Pancreas (tissue), 10 donors: ENCODE data around the gene DAD1. TPM values are rescaled to one million over a fixed set of nuclear protein-coding genes. Genes with fewer than 3 reads are reported as not detected.

ENCODE experiments used
- ATAC-seq, 4 donors: fragments of 200-7000 bp; cut with Tn5 transposase; one replicate each; pipeline versions ENCODE4 v1.8.0 to v1.9.1; 2020; ENCODE audit warnings: mild to moderate bottlenecking in 4 of 4, moderate library complexity in 4 of 4
- DNase-seq, 6 donors: peaks; one replicate each; pipeline ENCODE4 v3.0.0-alpha.2; 2020
- FAIRE-seq: peaks from 2 replicates; lab custom pipeline; 2012; peaks lifted over from hg19 to GRCh38; lab: Jason Lieb, UNC
- H3K27ac ChIP-seq, 4 donors: fragments of 200-600 bp; sonication (generic); 1 replicate in 3 of 4; 2 replicates in 1 of 4; pipeline versions ENCODE4 v1.5.0 to v1.8.0; 2020
- H3K27me3 ChIP-seq, 4 donors: fragments of 200-600 bp; one replicate each; pipeline ENCODE4 v1.8.0; 2021
- H3K36me3 ChIP-seq, 3 donors: fragments of 200-600 bp; sonication (generic) in 1 of 3; one replicate each; pipeline versions ENCODE4 v1.5.0 to v1.8.0; 2020 to 2021
- H3K4me1 ChIP-seq, 3 donors: fragments of 200-600 bp; one replicate each; pipeline ENCODE4 v1.8.0; 2021
- H3K4me3 ChIP-seq, 4 donors: fragments of 200-600 bp; sonication (generic) in 2 of 4; one replicate each; pipeline versions ENCODE4 v1.5.0 to v1.8.0; 2020 to 2021
- H3K9me3 ChIP-seq, 4 donors: fragments of 200-600 bp; one replicate each; pipeline ENCODE4 v1.8.0; 2021
- CTCF ChIP-seq, 4 donors: fragments of 200-600 bp; sonication (generic) in 3 of 4; IDR thresholded peaks; one replicate each; pipeline versions ENCODE4 v1.5.0 to v1.8.0; 2021; ENCODE audit warnings: antibody characterized with exemption in 4 of 4
- WGBS, 2 donors: extraction: QIAGEN DNeasy Blood & Tissue Kit; methylation state at CpG; one replicate each; pipeline ENCODE4 v1.1.7; 2013; 5-methylcytosine and 5-hydroxymethylcytosine counted together
- intact Hi-C, 3 donors: fragments of 100-400 bp; cut with DNase I; formaldehyde crosslinking; loops; one replicate each; pipeline versions ENCODE4 v1.11.1 to v1.14.2; 2022
- polyA plus RNA-seq, 2 donors: library from polyadenylated mRNA; stranded (reverse); fragments of 200-250 nt; gene quantifications; one replicate each; pipeline ENCODE4 v1.2.3, GENCODE V29; 2013
- total RNA-seq, 6 donors: library from RNA; stranded (reverse); fragmentation: NEBNext Ultra II Directional in 4 of 6; extraction: Animal tissue kit (Norgen Biotek cat#: 25700) in 4 of 6; gene quantifications; one replicate each; pipeline versions ENCODE4 v1.2.1 to v1.2.4, GENCODE V29; 2021 to 2023
- donor health status: healthy with polysubstance abuse.
- donor health status: DM: no; HTN: no; CAD: no; lungs with moderate emphysema.
- donor health status: DM: no; HTN: no; CAD: no.
- donor health status: control.
- donor health status: control.
- donor health status: Bipolar disorder and iron deficiency.
- donor health status: DM: yes; HTN: yes; CAD: no.
- donor health status: DM: no; HTN: no; CAD: no.
- donor health status: DM: no; HTN: no; CAD: no.
- donor health status: DM: yes; HTN: yes; CAD: no.

DAD1 gene
- total and polyA plus RNA-seq, 8 donors, result 58.2 to 178 (median 85.2) TPM

GRCh38 chr14:22614240-22614799 lies 25.3 kb upstream of the DAD1 start:
- 34 to 35% methylated on average over 6 of the region's 6 CpGs for WGBS, 2 donors
- DNase-seq, result peak in 3 of 6 donors; percentile 37 to 50 (median 49)

GRCh38 chr14:22613736-22614239 lies 24.8 kb upstream of the DAD1 start:
- no peak overlapping the region for H3K4me3 ChIP-seq
- ATAC-seq, result no peak
- H3K4me1 ChIP-seq, result peaks cover 0 to 4% (median 0%) of the 10 kb centered on the region in 3 donors
- no peak for TF ChIP-seq CTCF (IDR thresholded peaks at IDR 0.05)
- H3K27ac ChIP-seq, result peak overlapping the region; percentile 29 to 62 (median 53)
- no peaks in the 10 kb centered on the region for H3K9me3 ChIP-seq
- H3K36me3 ChIP-seq, result peaks cover 0 to 32% (median 3%) of the 10 kb centered on the region in 3 donors
- 48 to 65% methylated on average over 3 of the region's 3 CpGs for WGBS, 2 donors
- no peak for FAIRE-seq
- intact Hi-C loops, result no loop called here
- DNase-seq, result no peak
- H3K27me3 ChIP-seq, result no peaks in the 10 kb centered on the region

More at GRCh38 chr14:22614240-22614799, 25.3 kb upstream of the DAD1 start:
- no peak for TF ChIP-seq CTCF (IDR thresholded peaks at IDR 0.05)
- no peaks in the 10 kb centered on the region for H3K27me3 ChIP-seq
- FAIRE-seq, result no peak
- ATAC-seq, result peak; percentile 80 to 92 (median 87)
- no peaks in the 10 kb centered on the region for H3K9me3 ChIP-seq
- peak overlapping the region; percentile 29 to 62 (median 53) for H3K27ac ChIP-seq
- H3K4me3 ChIP-seq, result no peak overlapping the region
- peaks cover 0 to 4% (median 0%) of the 10 kb centered on the region in 3 donors for H3K4me1 ChIP-seq
- peaks cover 0 to 26% (median 3%) of the 10 kb centered on the region in 3 donors for H3K36me3 ChIP-seq
- intact Hi-C loops, result no loop called here

DNA sequence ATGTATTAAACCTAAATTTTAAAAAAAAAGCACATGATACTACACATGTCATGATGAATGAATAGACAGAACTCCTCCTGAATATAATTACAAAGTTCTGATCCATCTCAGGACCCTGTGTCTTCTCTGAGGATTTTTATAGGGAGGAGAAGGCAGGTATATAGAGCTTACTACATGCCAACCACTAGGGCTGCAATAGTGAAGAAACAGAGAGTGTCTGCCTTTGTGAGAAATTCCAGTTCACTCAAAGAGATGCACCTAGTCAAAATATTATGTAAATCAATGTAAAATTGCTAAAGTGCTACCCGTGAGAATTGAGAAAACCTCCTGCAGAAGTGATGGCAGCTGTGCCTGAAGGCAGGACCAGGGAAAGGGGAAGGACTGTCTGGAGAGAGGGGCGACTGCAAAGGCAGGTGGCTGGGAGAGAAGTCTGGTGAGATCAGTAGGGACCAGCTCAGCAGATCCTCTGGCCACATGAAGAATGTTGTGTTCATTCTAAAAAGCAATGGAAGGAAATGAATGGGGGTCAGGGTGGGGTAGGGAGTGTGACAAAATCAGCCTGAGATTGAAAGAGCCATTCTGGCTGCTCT lies 24.2 kb upstream of the DAD1 start:
- DNase-seq, result no peak
- H3K4me3 ChIP-seq, result no peak overlapping the region
- 52 to 61% methylated on average over 2 of the region's 2 CpGs for WGBS, 2 donors
- peaks cover 0 to 4% (median 0%) of the 10 kb centered on the region in 3 donors for H3K4me1 ChIP-seq
- H3K27me3 ChIP-seq, result no peaks in the 10 kb centered on the region
- no peak for FAIRE-seq
- intact Hi-C loops, result no loop called here
- TF ChIP-seq CTCF (IDR thresholded peaks at IDR 0.05), result no peak
- no peaks in the 10 kb centered on the region for H3K9me3 ChIP-seq
- H3K27ac ChIP-seq, result peak overlapping the region; percentile 29 to 62 (median 53)
- ATAC-seq, result no peak
- peaks cover 0 to 38% (median 8%) of the 10 kb centered on the region in 3 donors for H3K36me3 ChIP-seq

DNA sequence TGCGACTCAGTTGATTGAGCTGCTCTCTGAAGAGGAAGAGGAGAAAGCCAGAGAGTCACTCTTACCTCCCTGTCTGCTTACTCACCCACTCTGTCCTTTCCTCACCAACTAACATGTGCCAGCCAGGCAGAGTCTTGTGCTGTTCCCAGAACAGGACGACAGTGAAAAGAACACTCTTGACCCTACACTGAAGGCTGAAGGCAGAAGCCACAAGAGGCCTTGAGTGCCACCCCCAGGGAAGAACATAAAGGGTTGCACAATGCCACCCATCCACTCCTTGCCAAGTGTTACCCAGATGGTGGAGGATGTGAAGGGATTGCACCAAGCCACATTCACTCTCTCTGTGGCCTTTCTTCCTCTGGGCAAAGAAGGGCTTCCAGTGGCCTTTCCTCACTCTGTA lies 21.9 kb upstream of the DAD1 start:
- 82 to 100% methylated on average over 2 of the region's 2 CpGs for WGBS, 2 donors
- Histone ChIP-seq H3K36me3 (peaks cover 0 to 60% (median 11%) of the 10 kb centered on the region in 3 donors), H3K4me3 (no peak overlapping the region), H3K9me3 (no peaks in the 10 kb centered on the region), H3K4me1 (peaks cover 0 to 4% (median 0%) of the 10 kb centered on the region in 3 donors), H3K27ac (no peak overlapping the region), H3K27me3 (no peaks in the 10 kb centered on the region)
- DNase-seq, result no peak
- no peak for TF ChIP-seq CTCF (IDR thresholded peaks at IDR 0.05)
- intact Hi-C loops, result no loop called here
- no peak for ATAC-seq
- FAIRE-seq, result no peak
